HG02870 (cell line): ENCODE data around the gene UBE3D.
"Not testable (repeated sequence)": the region's sequence is repeated elsewhere in the genome, so short reads cannot be mapped to it uniquely, and the experiment has no call there.

ENCODE experiments used
- ATAC-seq: cut with Tn5 transposase; IDR thresholded peaks from one replicate; pipeline ENCODE4 v1.9.1; 2021; ENCODE audit warnings: mild to moderate bottlenecking, moderate library complexity; ENCODE audit not compliant: unreplicated experiment

Gene UBE3D

DNA sequence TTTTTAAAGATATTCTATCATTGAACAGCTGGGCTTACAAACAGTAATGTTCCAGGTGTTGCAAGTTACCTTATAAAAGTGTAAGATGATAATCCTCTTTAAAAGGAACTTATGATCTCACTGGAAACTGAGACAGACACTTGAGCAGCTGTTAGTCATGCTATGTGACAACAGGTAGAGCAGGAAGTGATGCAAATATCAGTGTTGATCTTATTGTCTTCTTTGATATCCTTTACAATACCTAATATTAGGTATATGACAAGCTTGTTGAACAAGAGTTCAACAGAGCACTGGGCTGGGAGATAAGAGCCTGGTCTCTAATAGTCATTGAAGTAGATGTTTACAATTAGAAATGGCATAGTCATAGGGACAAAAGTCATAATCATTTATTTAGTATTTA is 150.0 kb downstream of the UBE3D start:
- ATAC-seq, result no peak

DNA sequence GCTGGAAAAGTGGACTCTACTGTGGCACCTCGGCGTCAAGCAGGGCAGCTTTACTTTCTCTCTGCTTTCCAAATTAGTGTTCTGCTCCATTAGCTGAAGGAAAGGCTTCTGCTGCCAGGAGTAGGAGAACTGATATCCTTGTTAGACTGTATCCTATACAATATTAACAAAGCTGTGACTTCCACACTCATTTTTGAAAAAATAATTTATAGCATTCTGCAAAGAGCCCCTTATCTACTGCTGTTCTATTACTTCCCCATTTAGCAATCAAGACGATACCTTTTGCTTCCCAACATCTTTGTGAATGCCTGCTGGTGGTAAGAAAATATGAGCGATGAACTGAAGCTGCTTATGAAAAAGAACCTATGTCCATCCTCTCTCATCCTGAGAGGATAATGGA is 151.1 kb downstream of the UBE3D start:
- ATAC-seq, result no peak

DNA sequence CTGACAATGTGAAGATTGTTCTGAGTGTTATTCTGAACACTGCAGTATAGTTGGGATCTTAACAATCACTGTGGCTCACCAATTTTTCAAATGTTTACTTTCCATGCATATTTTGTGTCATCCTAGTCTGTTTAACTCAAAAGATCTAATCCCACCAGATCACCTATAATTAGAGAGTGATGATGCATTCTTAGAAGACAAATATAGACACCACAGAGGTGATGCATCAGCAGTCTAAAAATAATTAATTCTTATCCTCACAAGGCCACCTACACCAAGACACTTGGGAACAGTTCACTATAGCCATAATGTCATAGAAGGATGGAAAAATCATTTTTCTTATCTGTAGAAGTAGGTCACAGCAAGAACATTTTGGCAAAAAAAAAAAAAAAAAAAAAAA is 154.8 kb downstream of the UBE3D start:
- ATAC-seq, result no peak

DNA sequence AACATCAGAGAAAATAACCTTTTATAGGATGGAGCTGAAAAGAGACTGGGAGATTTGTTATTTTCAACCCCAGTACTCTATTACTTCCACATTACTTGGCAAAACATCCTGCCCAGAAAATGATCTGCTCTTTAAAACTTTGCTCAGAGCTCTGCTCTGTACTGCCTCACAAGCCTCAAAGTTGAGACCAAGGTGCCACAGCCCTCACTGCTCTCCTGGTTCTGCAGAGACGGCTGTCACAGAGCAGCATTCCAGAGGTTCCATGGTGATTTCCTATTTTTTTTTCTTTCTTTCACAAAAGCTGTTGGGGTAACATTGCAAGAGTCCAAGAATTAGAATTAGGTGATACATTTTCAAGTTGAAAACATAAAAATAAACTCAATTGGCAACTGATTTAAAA is 155.2 kb downstream of the UBE3D start:
- no peak for ATAC-seq

DNA sequence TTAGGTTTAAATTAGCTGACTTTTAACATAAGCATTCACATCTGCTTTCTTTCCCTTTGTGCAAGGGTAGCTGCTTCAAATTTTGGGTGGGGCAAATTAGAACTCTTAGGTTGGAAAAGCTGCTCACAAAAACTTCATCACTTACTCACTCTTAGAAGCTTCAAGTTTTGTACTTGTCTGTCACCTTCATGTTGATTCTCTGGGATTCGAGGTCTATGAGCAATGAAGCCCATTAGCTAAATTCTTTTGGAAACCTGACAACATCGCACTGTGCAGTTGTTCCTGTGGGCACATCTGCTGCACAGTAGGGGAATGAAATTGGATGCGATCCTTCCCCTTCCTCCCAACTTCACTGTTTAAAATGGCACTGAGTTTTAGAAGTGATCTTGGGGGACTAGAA is 156.1 kb downstream of the UBE3D start:
- ATAC-seq, result no peak

DNA sequence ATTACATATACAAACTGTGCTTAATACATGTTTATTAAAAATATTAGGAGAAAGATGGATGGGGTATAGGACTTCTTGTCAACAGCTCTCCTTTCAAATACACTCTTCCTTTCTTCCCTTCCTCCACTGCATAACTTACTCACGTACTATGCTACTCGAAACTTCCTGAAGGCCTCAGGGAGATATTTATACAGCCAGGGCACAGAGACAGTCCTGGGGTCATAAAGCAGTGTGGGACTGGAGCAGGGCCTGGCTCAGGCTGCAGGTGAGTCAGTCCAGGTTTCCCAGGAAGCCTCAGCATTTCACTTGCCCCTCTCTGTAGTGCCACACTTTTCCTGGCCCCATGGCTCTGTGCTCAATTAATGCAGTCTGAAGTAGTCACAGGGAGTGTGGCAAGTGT is 157.0 kb downstream of the UBE3D start:
- no peak for ATAC-seq

DNA sequence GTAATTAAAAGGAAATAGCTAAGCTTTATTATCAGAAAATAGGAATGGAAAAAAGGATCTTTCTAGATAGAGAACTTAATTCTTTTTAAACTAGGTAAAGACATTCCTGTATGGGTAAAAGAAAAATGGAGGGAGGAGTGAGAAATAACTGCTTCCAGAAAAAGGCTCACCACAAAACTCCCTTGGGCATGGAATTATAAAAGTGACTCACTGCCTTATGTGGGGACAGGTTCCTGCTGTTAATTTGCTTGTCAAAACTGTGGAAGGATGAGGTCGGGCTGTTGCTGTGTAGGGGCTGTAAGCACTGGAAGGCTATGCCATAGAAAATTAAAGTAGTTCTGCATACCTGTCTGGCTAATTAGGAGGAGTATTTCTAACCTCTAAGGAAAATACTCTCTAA is 158.7 kb downstream of the UBE3D start:
- no peak for ATAC-seq

DNA sequence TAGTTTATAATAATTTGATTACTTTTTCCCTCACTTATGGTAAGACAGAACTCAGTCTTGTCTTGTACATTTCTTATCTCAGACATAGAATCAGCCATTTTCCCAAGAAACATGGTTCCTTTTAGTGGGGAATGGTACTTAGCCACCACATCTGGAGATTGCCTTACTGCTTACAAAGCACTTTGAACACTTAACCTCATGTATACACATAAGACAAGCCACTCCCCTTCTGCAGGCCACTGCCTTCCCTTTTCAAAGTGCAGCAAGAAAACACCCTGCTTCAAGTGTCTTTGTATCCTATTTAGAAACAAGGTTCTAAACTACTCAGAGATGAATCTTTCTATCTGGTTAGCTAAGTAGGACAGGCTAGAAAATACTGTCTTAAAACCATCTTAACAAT is 159.2 kb downstream of the UBE3D start:
- no peak for ATAC-seq

DNA sequence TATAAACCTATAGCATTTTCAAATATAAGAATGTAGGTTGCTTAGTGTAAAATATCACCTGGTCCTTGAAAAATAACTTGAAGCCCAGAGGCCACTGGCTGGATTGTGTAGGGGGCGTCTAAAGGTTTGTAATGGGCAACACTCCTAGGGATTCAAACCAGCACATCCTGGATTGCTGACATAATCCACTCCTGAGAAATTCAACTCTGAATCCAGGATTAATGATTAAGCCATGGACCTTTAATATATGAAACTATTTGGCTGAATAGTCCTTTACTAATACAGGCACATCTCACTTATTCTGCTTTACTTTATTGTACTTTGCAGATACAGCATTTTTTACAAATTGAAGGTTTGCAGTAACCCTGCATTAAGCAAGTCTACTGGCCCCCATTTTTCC is 160.8 kb downstream of the UBE3D start:
- no peak for ATAC-seq

DNA sequence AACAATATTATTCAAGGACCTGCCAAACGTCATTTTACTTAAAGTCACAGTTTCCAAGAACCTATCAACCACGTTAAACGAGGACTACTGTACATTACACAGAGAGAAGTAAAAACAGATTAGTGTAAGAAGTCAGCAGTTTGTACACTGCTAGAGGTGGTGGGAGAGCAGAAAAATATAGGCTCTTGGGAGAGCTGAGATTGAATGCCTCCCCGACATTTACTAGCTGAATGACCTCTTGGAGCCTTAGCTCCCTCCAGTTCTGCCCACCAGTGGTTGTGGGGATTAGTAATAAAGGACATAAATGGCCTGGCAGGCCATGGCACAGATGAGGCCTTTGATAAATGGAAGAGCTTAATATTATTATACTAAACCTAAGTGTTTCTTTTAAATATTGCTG is 161.4 kb downstream of the UBE3D start:
- ATAC-seq, result no peak

DNA sequence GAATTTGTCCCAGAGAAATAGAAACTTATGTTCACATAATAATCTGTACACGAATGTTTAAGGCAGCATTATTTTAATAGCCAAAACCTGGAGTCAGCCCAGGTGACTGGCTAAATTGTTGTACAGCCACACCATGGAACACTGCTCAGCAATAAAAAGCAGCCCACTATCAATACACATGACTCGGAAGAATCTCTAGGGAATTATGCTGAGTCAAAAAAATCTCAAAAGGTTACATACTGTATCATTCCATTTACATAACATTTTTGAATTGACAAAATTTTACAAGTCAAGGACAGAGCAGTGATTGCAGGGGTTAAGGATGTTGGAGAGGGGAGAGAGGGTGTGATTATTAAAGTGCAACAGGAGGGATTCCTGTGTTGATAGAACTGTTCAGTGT is 163.4 kb downstream of the UBE3D start:
- ATAC-seq, result no peak

DNA sequence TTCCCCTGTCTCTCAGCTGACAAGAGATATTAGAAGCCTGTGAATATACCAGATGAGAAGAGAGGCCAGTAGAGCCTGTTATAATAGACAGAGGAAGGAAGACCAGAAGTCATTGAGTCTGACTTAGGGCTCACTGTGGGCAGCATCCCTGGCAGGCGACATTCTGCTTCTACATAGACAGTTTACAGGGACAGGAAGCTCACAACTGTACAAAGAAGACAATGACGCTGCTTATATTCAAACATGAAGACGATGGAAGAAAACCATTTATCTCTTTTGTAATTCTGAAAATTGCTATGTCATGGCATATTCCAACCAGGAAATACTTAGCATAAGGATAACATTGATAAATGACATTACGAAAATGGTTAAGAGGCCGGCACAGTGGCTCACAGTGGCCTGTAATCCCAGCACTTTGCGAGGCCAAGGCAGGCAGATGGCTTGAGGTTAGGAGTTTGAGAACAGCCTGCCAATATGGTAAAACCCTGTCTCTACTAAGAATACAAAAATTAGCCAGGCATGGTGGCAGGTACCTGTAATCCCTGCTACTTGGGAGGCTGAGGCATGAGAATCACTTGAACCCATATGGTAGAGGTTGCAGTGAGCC is 170.9 kb downstream of the UBE3D start:
- no peak for ATAC-seq

DNA sequence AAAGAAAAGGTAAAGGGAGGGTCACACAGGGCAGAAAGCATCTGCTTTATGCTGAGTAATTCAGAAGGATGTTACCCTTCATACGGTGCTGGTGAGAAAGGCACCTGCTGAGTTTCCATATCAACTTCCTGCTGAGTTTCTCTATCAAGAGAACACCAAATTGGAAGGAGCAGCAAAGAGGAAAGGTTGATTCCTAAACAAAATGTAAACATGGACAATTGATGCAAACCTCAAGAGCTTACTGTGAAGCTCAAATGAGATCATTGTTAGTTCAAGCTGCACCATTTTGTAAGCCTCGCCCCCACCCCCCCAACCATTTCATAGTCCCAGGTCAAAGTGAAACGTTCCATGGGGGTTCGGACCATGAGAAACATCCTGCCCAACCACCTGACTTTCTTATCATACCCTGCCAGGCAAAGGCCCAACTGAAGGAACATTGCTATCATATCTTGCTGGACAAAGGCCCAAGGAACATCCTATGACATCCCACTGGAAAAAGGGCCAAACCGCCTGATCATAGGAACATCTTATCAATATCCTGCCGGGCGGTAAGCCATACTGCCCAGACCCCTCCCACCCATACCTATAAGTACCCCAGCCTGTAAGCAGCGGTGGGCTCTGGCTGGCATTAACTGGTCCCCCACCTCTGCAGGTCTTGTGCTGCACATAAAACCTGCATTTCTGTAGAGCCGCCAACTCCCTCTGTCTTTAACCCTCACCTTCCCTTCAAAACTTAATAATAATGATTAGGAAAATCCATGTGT is 171.6 kb downstream of the UBE3D start:
- no peak for ATAC-seq

DNA sequence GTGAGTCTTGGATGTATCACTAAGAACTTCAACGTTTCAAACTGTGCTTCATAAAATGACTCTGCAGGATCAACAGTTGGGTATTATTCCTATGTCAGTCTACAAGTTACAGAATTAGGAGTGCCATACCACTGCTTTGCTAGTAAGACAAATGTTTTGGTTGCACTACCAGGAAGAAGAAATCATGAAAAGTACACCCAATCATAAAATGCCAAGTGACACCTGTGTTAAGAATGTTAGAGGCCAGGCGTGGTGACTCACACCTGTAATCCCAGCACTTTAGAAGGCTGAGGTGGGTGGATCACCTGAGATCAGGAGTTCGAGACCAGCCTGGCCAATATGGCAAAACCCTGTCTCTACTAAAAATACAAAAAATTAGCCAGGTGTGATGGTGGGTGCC is 174.1 kb downstream of the UBE3D start:
- ATAC-seq, result not testable (repeated sequence)

DNA sequence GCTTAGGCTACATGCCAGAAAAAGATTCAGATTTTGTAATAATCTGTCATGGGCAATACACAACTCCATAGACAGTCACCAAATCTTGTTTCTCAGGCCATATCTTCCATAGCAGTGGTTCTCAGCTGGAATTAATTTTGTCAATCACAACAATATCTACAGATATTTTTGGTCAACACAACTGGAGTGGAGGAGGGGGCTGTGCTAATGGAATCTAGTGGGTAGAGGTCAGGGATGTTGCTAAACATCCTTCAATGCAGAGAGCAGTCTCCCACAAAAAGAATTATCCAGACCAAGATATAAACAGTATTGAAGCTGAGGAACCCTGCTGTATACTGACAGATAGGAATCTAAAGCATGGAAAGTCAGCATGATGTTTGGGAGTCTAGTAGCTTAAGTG is 174.6 kb downstream of the UBE3D start:
- ATAC-seq, result no peak

DNA sequence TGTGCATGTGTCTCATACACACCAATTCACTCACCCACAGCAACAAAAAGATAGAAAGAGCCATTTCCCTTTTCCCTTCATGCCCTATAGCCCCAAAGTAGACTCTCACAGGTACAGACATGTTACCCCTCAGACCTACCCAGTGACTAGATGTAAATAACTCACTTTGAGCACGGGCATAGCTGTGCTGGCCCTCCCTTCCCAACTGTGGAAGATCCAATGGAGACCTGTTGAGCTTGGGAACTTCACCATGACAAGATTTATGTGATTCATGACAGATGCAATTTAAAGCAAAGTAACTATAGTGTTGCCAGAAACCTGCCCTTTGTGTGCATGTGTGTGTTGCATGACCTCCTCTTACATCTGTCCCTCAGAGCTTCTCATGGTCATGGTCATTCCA is 175.4 kb downstream of the UBE3D start:
- ATAC-seq, result no peak

DNA sequence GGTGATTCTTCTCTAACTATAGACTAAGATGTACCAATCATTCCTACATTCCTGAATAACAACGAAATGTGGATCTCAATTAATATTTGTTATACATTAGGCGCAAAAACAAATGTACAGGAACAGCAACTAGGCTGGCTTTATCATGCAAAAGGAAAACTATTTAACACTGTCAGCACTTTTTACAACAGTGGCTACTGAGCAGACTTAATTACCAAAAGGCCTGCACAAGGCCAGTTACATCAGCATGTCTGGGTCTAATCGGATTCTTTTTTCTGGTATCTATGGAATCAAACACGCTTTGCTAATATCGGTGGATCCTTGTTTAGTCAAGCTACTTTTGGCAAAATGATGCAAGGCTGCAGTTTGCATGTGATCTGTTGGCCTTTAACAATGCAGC is 176.5 kb downstream of the UBE3D start:
- no peak for ATAC-seq

DNA sequence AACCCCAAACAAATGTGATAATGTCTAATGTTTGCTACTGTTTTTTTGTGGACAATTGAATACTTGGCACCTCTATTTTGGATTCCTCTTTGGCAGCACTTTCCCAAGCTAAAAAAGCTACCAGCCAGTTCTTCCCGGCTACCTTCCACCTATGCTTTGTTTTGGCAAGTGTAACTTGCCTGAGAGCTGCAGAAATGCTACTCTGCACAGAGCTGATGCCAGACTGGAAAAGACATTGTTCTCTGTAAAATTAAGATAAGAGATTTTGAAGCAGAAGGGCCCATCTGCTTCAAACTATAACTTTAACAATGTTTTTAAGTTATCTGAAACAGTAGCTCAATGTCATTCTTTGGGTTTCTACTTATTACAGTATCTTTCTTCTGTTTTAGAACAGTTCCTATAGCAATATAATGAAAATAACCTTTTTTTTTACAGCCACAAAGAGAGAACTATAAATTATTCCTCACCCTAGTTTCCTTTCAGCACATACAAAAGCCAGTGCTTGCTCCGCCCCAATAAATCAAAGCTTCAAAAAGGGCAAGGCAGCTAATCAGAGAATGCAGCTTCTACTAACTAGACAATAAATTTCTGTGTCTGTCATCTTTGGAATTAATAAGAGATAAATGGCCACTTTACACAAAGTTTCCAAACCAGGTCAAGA is 183.1 kb downstream of the UBE3D start:
- no peak for ATAC-seq

DNA sequence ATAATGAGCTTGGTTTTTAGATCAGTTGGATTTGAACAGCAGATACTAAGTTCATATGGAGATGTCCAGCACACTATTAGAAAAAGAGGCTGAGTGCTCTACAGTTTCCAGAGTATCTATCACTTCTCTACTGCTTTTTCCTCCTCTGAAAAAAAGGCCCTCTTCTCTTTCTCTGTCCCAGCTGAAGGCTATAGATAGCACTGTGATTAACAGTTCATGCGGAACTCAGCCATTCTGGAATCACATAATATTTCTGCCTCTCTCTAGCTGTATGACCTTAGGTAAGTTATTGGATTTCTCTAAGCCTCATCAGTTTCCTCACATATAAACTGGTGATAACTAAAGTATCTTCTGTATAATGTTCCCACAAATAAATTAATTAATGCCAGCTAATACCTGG is 184.1 kb downstream of the UBE3D start:
- ATAC-seq, result no peak

DNA sequence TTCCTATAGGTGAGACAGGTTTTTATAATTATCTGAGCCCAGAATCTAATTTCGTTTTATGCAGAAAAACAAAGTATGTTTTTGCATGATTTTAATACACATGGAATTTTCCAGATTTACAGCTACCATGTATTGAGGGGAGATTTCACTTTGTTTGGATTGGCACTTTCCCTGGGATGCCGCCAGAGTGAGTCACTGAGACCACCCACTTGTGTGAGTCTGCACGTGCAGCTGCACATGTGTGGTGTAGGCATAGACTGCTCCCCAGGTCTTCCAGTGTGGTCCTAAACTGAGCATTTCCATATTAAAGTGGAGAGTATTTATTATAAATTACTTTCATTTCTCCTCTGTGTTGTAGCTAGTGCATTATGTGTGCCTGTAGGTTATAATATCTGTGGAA is 186.8 kb downstream of the UBE3D start:
- ATAC-seq, result no peak

DNA sequence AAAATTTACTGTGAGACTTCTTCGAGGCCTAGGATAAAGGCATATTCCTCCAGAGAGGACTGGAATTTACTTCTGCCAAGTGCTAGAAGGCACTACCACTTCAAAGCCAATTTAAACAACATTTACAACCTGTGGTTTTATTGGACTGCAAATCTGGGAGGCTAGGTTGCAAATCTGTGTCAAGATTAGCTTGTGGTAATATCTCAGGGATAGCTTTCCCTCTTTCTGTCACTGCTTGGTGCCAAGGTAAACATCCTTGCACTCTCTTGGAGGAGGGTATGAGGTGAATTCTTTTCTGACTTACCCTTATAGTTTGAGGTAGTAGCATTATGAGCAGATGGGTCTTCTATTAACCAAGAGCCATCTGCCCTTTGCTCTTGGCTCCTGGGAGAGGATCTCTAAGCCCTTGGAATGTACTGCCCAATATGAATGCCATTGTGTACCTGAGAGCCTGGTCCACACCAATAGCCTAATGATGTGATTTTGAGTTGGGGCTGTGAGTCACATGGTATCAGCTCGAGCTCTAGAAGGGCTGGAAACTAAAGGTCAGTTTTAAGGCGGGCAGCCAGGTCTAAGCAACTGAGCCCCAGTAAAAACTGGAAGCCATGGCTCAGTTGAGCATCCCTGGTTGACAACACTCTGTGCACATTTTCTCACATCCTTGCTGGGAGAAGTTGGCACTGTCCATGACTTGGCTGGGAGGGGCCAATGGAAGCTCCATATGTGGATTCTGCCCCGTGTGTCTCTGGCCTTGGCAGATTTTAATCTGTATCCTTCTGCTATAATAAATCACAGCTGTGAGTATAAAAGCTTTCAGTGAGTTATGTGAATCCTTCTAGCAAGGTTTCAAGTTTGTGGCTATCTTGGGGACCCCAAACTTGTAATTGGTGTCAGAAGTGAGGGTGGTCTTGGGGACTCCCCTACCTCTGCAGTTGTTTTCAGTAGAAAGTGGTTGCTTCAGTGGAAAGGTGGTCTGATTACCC is 188.1 kb downstream of the UBE3D start:
- ATAC-seq, result no peak
